Hindlimb muscle (tissue), 1 donor: ENCODE results near the gene AXL. TPM values are rescaled to one million over a fixed set of nuclear protein-coding genes. Genes with fewer than 3 reads are reported as not detected.
A peak's percentile ranks its signal among the peaks of the same experiment; 100 is the strongest.
"Not testable (repeated sequence)": the region's sequence is repeated elsewhere in the genome, so short reads cannot be mapped to it uniquely, and the experiment has no call there.

Experiments used
- DNase-seq: peaks from one replicate; pipeline ENCODE4 v3.0.0-alpha.2; 2013
- polyA plus RNA-seq: library from polyadenylated mRNA; unstranded; fragments of 120-200 nt; gene quantifications from one replicate; pipeline ENCODE4 v1.2.1, GENCODE V29; 2013; ENCODE audit not compliant: insufficient read length

AXL gene
- polyA plus RNA-seq, 1 donor: 27.2 TPM

GRCh38 chr19:41278478-41278877, 59.5 kb downstream of the AXL start:
- no peak for DNase-seq

GRCh38 chr19:41288673-41289530, 69.9 kb downstream of the AXL start:
- no peak for DNase-seq

- DNase-seq: not testable (repeated sequence)
Measured at GRCh38 chr19:41289814-41290213, 70.8 kb downstream of the AXL start.

- DNase-seq: no peak
Measured at GRCh38 chr19:41294393-41294792, 75.4 kb downstream of the AXL start.

- no peak for DNase-seq
Measured at GRCh38 chr19:41295499-41295898, 76.5 kb downstream of the AXL start.

GRCh38 chr19:41296433-41296871, 77.4 kb downstream of the AXL start:
- no peak for DNase-seq

GRCh38 chr19:41297628-41298347, 78.8 kb downstream of the AXL start:
- no peak for DNase-seq

- DNase-seq: peak; percentile 85
Measured at GRCh38 chr19:41298348-41298964, 79.4 kb downstream of the AXL start.

GRCh38 chr19:41299046-41299754, 80.2 kb downstream of the AXL start:
- DNase-seq: no peak

- DNase-seq: no peak
Measured at GRCh38 chr19:41299755-41300089, 80.7 kb downstream of the AXL start.

GRCh38 chr19:41300555-41300954, 81.5 kb downstream of the AXL start:
- DNase-seq: no peak

GRCh38 chr19:41302624-41303351, 83.8 kb downstream of the AXL start:
- DNase-seq: no peak

GRCh38 chr19:41303954-41304353, 84.9 kb downstream of the AXL start:
- DNase-seq: no peak

GRCh38 chr19:41304706-41305483, 85.9 kb downstream of the AXL start:
- DNase-seq: no peak

- no peak for DNase-seq
Measured at GRCh38 chr19:41305927-41306793, 87.1 kb downstream of the AXL start.

GRCh38 chr19:41307090-41307875, 88.3 kb downstream of the AXL start:
- no peak for DNase-seq

- no peak for DNase-seq
Measured at GRCh38 chr19:41307954-41308449, 89.0 kb downstream of the AXL start.

GRCh38 chr19:41308450-41309179, 89.6 kb downstream of the AXL start:
- peak; percentile 91 for DNase-seq
